K562 (cell line): ENCODE data around the gene GPRIN3. TPM values are rescaled to one million over a fixed set of nuclear protein-coding genes. Genes with fewer than 3 reads are reported as not detected.

Source experiments
- ATAC-seq: fragments of 200-7000 bp; cut with Tn5 transposase; 3 replicates; pipeline ENCODE4 v1.9.1; 2020; ENCODE audit warnings: moderate library complexity
- BruUV-seq: library from RNA; stranded (reverse); fragments of 400-500 nt; replicated peaks from 2 replicates; lab custom pipeline; 2021; lab: Mats Ljungman, UMichigan
- CTCF ChIA-PET: fragments of 300-600 bp; formaldehyde crosslinking; extraction: SDS; loops from one replicate; lab custom pipeline; 2021; ENCODE audit warnings: low intra/inter-chr PET ratio; lab: Yijun Ruan, JAX
- POLR2A ChIA-PET: fragments of 300-600, 350-650 bp; sonication (Branson Sonifier 250); formaldehyde crosslinking; extraction: SDS; loops from one replicate; lab custom pipeline; 2021; ENCODE audit warnings: antibody characterized with exemption, inconsistent platforms; lab: Yijun Ruan, JAX
- DNase-seq, 4 experiments: peaks; one replicate each; pipeline versions ENCODE4 v3.0.0 to v3.0.0-alpha.2; 2011 to 2018; ENCODE audit warnings: low spot score in 3 of 4, mixed read lengths in 3 of 4; ENCODE audit errors: extremely low read depth in 1 of 4
- FAIRE-seq: peaks from 2 replicates; lab custom pipeline; 2011; peaks lifted over from hg19 to GRCh38; lab: Jason Lieb, UNC
- H2AFZ ChIP-seq: 2 replicates; pipeline ENCODE4 v1.6.0; 2011; ENCODE audit warnings: low read depth, low read length, control low read depth, inconsistent platforms
- H3K27ac ChIP-seq: fragments of 200-600 bp; 3 replicates; pipeline ENCODE4 v1.8.0; 2011; ENCODE audit warnings: low read depth, mild to moderate bottlenecking, control low read depth, inconsistent platforms, low read length, moderate library complexity, mixed read lengths; ENCODE audit errors: extremely low read depth
- H3K27me3 ChIP-seq, 2 experiments: fragments of 300-600 bp in 1 of 2; 2 replicates in 1 of 2; 3 replicates in 1 of 2; pipeline versions ENCODE4 v1.6.0 to v1.8.0; 2011; ENCODE audit warnings: inconsistent platforms in 2 of 2, low read length in 2 of 2, mild to moderate bottlenecking in 1 of 2, mixed read lengths in 1 of 2, moderate library complexity in 1 of 2; ENCODE audit not compliant: control insufficient read depth in 2 of 2, insufficient read depth in 2 of 2
- H3K36me3 ChIP-seq: fragments of 300-600 bp; 3 replicates; pipeline ENCODE4 v1.8.0; 2011; ENCODE audit warnings: mild to moderate bottlenecking, low read length, inconsistent platforms; ENCODE audit not compliant: control insufficient read depth, insufficient read depth
- H3K4me1 ChIP-seq, 2 experiments: fragments of 200-600 bp in 1 of 2; replicated peaks in 1 of 2; 2 replicates in 1 of 2; 3 replicates in 1 of 2; pipeline versions ENCODE4 v1.5.1 to v1.8.0; 2011; ENCODE audit warnings: inconsistent platforms in 2 of 2, low read length in 2 of 2, mild to moderate bottlenecking in 1 of 2, mixed read lengths in 1 of 2, moderate library complexity in 1 of 2; ENCODE audit not compliant: control insufficient read depth in 2 of 2, insufficient read depth in 2 of 2
- H3K4me2 ChIP-seq: 2 replicates; pipeline ENCODE4 v1.6.1; 2011; ENCODE audit warnings: low read length, control low read depth, inconsistent platforms, mixed read lengths; ENCODE audit not compliant: insufficient read depth
- H3K4me3 ChIP-seq: fragments of 200-600 bp; sonication (generic), shearing (Covaris generic); 2 replicates; pipeline ENCODE4 v1.5.1; 2016; ENCODE audit warnings: control low read depth, inconsistent platforms
- H3K79me2 ChIP-seq: fragments of 200-600 bp; 3 replicates; pipeline ENCODE4 v1.8.0; 2011; ENCODE audit warnings: low read length, inconsistent platforms; ENCODE audit not compliant: control insufficient read depth, insufficient read depth
- H3K9ac ChIP-seq, 2 experiments: 2 replicates each; pipeline versions ENCODE4 v1.6.0 to v1.6.1; 2011; ENCODE audit warnings: low read depth in 2 of 2, low read length in 2 of 2, control low read depth in 1 of 2, inconsistent platforms in 1 of 2, mild to moderate bottlenecking in 1 of 2, mixed read lengths in 1 of 2; ENCODE audit not compliant: insufficient read depth in 1 of 2
- H3K9me1 ChIP-seq: one replicate; pipeline ENCODE4 v1.6.0; 2011; ENCODE audit warnings: inconsistent platforms, mild to moderate bottlenecking, low read length, moderate library complexity; ENCODE audit not compliant: control insufficient read depth, insufficient read depth
- H3K9me3 ChIP-seq: replicated peaks from 2 replicates; pipeline ENCODE4 v1.5.1; 2011; ENCODE audit warnings: low read depth, low read length, inconsistent platforms; ENCODE audit not compliant: control insufficient read depth, insufficient read depth
- H4K20me1 ChIP-seq: replicated peaks from 2 replicates; pipeline ENCODE4 v1.6.1; 2011; ENCODE audit warnings: low read length, inconsistent platforms, mixed read lengths; ENCODE audit not compliant: control insufficient read depth, insufficient read depth
- ATF4 ChIP-seq: fragments of 450-650 bp; formaldehyde crosslinking; IDR thresholded peaks from 2 replicates; pipeline ENCODE4 v1.4.0; 2022; ENCODE audit warnings: mild to moderate bottlenecking, moderate library complexity
- BRCA1 ChIP-seq, 2 experiments: fragments of 450-650 bp in 1 of 2; sonication (generic) in 1 of 2; formaldehyde crosslinking in 1 of 2; IDR thresholded peaks; 2 replicates each; pipeline versions ENCODE4 v1.5.0 to v1.6.1; 2017 to 2020; ENCODE audit warnings: mild to moderate bottlenecking in 1 of 2, missing genetic modification reagents in 1 of 2
- CGGBP1 ChIP-seq: fragments of 250-450 bp; sonication (Bioruptor Pico); IDR thresholded peaks from 2 replicates; pipeline ENCODE4 v1.9.0; 2021; ENCODE audit warnings: mild to moderate bottlenecking
- CHD2 ChIP-seq: IDR thresholded peaks from 2 replicates; pipeline ENCODE4 v1.6.1; 2011; ENCODE audit warnings: low read depth, low read length
- ELF2 ChIP-seq: fragments of 250-450 bp; sonication (Bioruptor Pico); IDR thresholded peaks from 2 replicates; pipeline ENCODE4 v1.5.0; 2021; ENCODE audit warnings: mild to moderate bottlenecking
- GTF2A2 ChIP-seq: IDR thresholded peaks from 2 replicates; pipeline ENCODE4 v1.6.1; 2016; ENCODE audit warnings: mild to moderate bottlenecking, missing genetic modification characterization, missing compliant biosample characterization
- HMG20B ChIP-seq: fragments of 250-450 bp; sonication (Bioruptor Pico); IDR thresholded peaks from 2 replicates; pipeline ENCODE4 v1.5.0; 2021; ENCODE audit warnings: mild to moderate bottlenecking
- HMGN3 ChIP-seq: IDR thresholded peaks from 2 replicates; pipeline ENCODE4 v1.6.1; 2011; ENCODE audit warnings: borderline replicate concordance, low read depth, mild to moderate bottlenecking, mixed read lengths, low read length; ENCODE audit not compliant: insufficient read length; ENCODE audit errors: extremely low read depth
- IFI16 ChIP-seq: fragments of 250-450 bp; sonication (Bioruptor Pico); IDR thresholded peaks from 2 replicates; pipeline ENCODE4 v2.1.2; 2022; ENCODE audit warnings: mild to moderate bottlenecking, inconsistent platforms
- NCOA1 ChIP-seq: fragments of 450-650 bp; IDR thresholded peaks from 2 replicates; pipeline ENCODE4 v1.6.1; 2016; ENCODE audit warnings: low read depth
- NR3C1 ChIP-seq: sonication (generic); formaldehyde crosslinking; IDR thresholded peaks from 2 replicates; pipeline ENCODE4 v1.8.1; 2022; ENCODE audit warnings: missing genetic modification reagents
- POLR2H ChIP-seq: IDR thresholded peaks from 2 replicates; pipeline ENCODE4 v1.6.1; 2016; ENCODE audit warnings: missing genetic modification characterization, low read depth, mild to moderate bottlenecking, control low read depth, missing compliant biosample characterization, moderate library complexity
- RFX5 ChIP-seq: IDR thresholded peaks from 2 replicates; pipeline ENCODE4 v1.6.1; 2011; ENCODE audit warnings: low read depth, mild to moderate bottlenecking, improper control_type of control experiment, low read length
- SMARCE1 ChIP-seq: fragments of 450-650 bp; IDR thresholded peaks from 2 replicates; pipeline ENCODE4 v1.7.1; 2016; ENCODE audit warnings: mild to moderate bottlenecking
- TARDBP ChIP-seq: fragments of 450-650 bp; IDR thresholded peaks from 2 replicates; pipeline ENCODE4 v1.6.1; 2016
- ZBTB9 ChIP-seq: fragments of 450-650 bp; formaldehyde crosslinking; IDR thresholded peaks from 2 replicates; pipeline ENCODE4 v1.4.0; 2020; ENCODE audit warnings: mild to moderate bottlenecking, moderate library complexity
- ZNF184 ChIP-seq: sonication (generic); formaldehyde crosslinking; IDR thresholded peaks from 2 replicates; pipeline ENCODE4 v1.5.0; 2020; ENCODE audit warnings: missing genetic modification reagents
- ZNF316 ChIP-seq: fragments of 450-650 bp; IDR thresholded peaks from 2 replicates; pipeline ENCODE4 v1.6.1; 2016
- WGBS: fragments of 100-300 bp; shearing (Covaris generic); methylation state at CpG from one replicate; pipeline ENCODE4 v1.1.6; 2016; ENCODE audit warnings: low coverage, mixed read lengths; ENCODE audit not compliant: insufficient coverage; ENCODE audit errors: missing lambda C conversion rate; 5-methylcytosine and 5-hydroxymethylcytosine counted together
- in situ Hi-C: fragments of 300-500 bp; cut with MboI; formaldehyde crosslinking; loops from 4 replicates; pipeline ENCODE4 v1.15.0; 2018; ENCODE audit warnings: inconsistent platforms, mixed read lengths
- intact Hi-C: fragments of 100-400 bp; cut with micrococcal nuclease; formaldehyde crosslinking; loops from 2 replicates; pipeline ENCODE4 v1.14.2; 2022
- polyA plus RNA-seq, 8 experiments: library from polyadenylated mRNA; depleted of rRNA in 4 of 8; stranded (reverse) in 5 of 8; unstranded in 3 of 8; fragments of >200 nt; fragmentation: Nextera tagmentation in 2 of 8; fragmentation: Illumina TruSeq in 1 of 8; extraction: Ambion mirVana in 2 of 8; extraction: Trizol in 1 of 8; gene quantifications; 2 replicates each; pipeline versions ENCODE4 v1.2.1 to v1.2.3, GENCODE V29; 2011 to 2014; ENCODE audit warnings: inconsistent platforms in 1 of 8, missing spikeins in 1 of 8
- total RNA-seq, 7 experiments: library from RNA; depleted of rRNA in 6 of 7; stranded (reverse); fragments of >200 nt in 6 of 7; fragmentation: Illumina TruSeq in 2 of 7; extraction: Trizol in 2 of 7; gene quantifications; 2 replicates each; pipeline versions ENCODE4 v1.2.1 to v1.2.3, GENCODE V29; 2011 to 2021; ENCODE audit warnings: low replicate concordance in 1 of 7

Gene GPRIN3
- total and polyA plus RNA-seq, 9 of the 15 experiments (the other 6 are each of a cell fraction or from before 2014, with no cell fraction given), result 0.02 TPM; not detected in 8

- Histone ChIP-seq H3K27me3 (no peaks in the 10 kb centered on the region), H2AFZ (no peak overlapping the region), H3K4me3 (no peak overlapping the region), H3K9ac (no peak overlapping the region), H3K36me3 (no peaks in the 10 kb centered on the region), H3K79me2 (no peaks in the 10 kb centered on the region), H4K20me1 (no peaks in the 10 kb centered on the region), H3K9me1 (no peaks in the 10 kb centered on the region), H3K4me2 (no peak overlapping the region), H3K9me3 (no peaks in the 10 kb centered on the region), H3K4me1 (no peaks in the 10 kb centered on the region; a peak in 1 of 5 replicates), H3K27ac (no peak overlapping the region)
- ChIA-PET POLR2A (no interaction called here), CTCF (no interaction called here)
- intact Hi-C loops (no loop called here), in situ Hi-C loops (no loop called here)
- FAIRE-seq, result no peak
- DNase-seq, result no peak
- peak; percentile 41; the same call in 1 of the 3 replicates for ATAC-seq
- WGBS, result 0% methylated on average over 2 of the region's 2 CpGs
- BruUV-seq, result no TSS peak
- TF ChIP-seq POLR2H (peak; percentile 83), ELF2 (CRISPR knock-in tag) (0 out of 2 replicates have a peak, but pooled peaks have one; percentile 32), CHD2 (no peak), ZBTB9 (CRISPR knock-in tag) (no peak), SMARCE1 (no peak), HMG20B (CRISPR knock-in tag) (no peak), NR3C1 (CRISPR knock-in tag) (no peak), IFI16 (CRISPR knock-in tag) (no peak), HMGN3 (no peak), BRCA1 (IDR thresholded peaks at IDR 0.05) (no peak), BRCA1 (CRISPR knock-in tag; IDR thresholded peaks at IDR 0.05) (no peak), TARDBP (no peak), ZNF184 (no peak), ATF4 (CRISPR knock-in tag) (no peak), NCOA1 (no peak), GTF2A2 (tag) (no peak), ZNF316 (no peak), RFX5 (no peak), CGGBP1 (CRISPR knock-in tag) (no peak)
Observed at GRCh38 chr4:89196745-89197144, 110.9 kb downstream of the GPRIN3 start.
